ENCODE measurements around the gene EHMT1.

EHMT1 gene

DNA sequence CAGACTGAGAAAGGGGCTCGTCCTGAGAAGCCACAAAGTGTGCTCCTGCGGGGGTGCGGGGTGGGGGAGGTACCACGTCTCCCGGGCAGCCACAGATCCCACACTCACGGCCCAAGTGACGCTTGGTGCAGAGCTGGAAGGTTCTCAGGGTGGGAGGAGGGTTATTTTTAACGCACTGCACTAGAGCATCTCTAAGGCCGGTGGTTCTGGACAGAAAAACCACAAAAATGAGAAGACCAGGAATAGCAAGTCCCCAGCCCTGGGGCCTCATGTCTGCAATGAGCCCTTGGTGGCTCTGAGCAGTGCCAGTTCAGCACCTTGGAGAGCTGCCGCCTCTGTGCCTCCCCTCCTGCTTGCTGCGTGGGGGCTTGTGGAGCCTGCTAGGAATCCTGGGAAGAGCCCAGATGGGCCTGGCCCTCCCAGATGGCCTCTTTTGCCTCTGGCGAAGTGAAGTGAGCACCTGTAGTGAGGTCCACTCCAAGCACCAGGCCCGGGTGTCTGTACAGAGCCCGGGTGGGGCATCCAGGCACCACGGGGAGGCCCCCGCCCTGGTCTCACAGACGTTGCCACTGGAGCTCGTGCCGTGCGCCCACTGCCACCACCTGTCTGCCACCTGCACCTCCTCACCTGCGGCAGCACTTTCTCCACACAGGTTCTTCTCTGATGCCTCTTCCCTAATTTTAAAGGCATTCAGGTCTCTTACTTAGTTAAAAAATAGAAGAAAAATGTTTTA lies 209.9 kb downstream of the EHMT1 start:
- CTCF ChIA-PET = no interaction called here
- POLR2A ChIA-PET = no interaction called here
- TF ChIP-seq ELF4 (IDR thresholded peaks at IDR 0.05) (no peak), BHLHE40 (IDR thresholded peaks at IDR 0.05; ENCODE audit: borderline replicate concordance) (no peak), FOXK2 (IDR thresholded peaks at IDR 0.05) (no peak), LEF1 (IDR thresholded peaks at IDR 0.05; ENCODE audit: borderline replicate concordance) (no peak), L3MBTL2 (conservative IDR thresholded peaks at IDR 0.05) (no peak), HDGF (IDR thresholded peaks at IDR 0.05; ENCODE audit: borderline replicate concordance) (no peak), NFRKB (IDR thresholded peaks at IDR 0.05) (no peak), CTBP1 (IDR thresholded peaks at IDR 0.05; ENCODE audit: borderline replicate concordance) (no peak), SUZ12 (IDR thresholded peaks at IDR 0.05) (no peak), ARNT (IDR thresholded peaks at IDR 0.05) (no peak), TARDBP (IDR thresholded peaks at IDR 0.05) (no peak)
- TF ChIP-seq, protein P1, sequence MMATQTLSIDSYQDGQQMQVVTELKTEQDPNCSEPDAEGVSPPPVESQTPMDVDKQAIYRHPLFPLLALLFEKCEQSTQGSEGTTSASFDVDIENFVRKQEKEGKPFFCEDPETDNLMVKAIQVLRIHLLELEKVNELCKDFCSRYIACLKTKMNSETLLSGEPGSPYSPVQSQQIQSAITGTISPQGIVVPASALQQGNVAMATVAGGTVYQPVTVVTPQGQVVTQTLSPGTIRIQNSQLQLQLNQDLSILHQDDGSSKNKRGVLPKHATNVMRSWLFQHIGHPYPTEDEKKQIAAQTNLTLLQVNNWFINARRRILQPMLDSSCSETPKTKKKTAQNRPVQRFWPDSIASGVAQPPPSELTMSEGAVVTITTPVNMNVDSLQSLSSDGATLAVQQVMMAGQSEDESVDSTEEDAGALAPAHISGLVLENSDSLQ (IDR thresholded peaks at IDR 0.05) = no peak
- peak; percentile 43 for DNase-seq (ENCODE audit: extremely low spot score)

DNA sequence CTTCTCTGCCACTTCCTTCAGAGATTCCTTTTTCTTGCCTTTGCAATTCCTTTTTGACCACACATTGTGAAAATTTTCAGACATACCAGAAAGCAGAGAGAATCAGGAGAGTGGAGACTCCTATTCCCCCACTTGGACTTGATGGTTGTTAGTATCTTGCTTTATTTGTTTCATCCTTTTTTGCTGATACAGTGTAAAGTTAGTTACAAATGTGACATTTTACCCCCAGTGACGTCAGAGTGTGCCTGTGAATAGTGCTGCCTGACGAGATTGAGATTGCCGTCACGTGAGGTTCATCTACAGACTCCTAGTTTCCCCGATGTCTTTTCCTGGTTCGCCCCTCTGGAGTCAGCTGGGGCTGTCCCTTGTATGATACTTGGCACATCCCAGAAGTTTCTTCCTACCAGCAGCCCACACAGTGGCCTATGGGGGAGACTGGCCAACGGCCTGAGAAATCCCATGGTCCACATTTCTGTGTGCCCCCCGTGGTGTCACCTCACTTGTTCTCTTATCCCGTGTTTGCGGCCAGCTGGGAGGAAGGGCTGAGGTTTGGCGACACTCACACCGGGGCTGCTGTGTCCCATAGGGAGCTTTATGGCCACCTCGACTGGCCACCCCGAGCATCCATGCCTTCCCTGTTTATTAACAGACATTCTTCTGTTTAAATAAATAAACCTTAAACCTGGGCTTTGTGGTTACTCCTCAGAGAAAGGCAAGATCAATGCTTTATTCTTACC lies 210.6 kb downstream of the EHMT1 start:
- CTCF ChIA-PET = no interaction called here
- no peak for TF ChIP-seq HDGF (IDR thresholded peaks at IDR 0.05; ENCODE audit: borderline replicate concordance)
- no peak for TF ChIP-seq FOXM1 (IDR thresholded peaks at IDR 0.05; ENCODE audit: borderline replicate concordance)
- no peak for TF ChIP-seq LEF1 (IDR thresholded peaks at IDR 0.05; ENCODE audit: borderline replicate concordance)
- no peak for TF ChIP-seq ARNT (IDR thresholded peaks at IDR 0.05)
- no peak for TF ChIP-seq SP1 (IDR thresholded peaks at IDR 0.05)
- TF ChIP-seq FOXK2 (IDR thresholded peaks at IDR 0.05) = no peak
- TF ChIP-seq NFRKB (IDR thresholded peaks at IDR 0.05) = no peak
- POLR2A ChIA-PET = no interaction called here

GRCh38 chr9:137832191-137832700 lies 213.4 kb downstream of the EHMT1 start:
- CTCF ChIA-PET = no interaction called here
- POLR2A ChIA-PET = no interaction called here
- no peak for DNase-seq (ENCODE audit: extremely low spot score)
- TF ChIP-seq ARNT (IDR thresholded peaks at IDR 0.05) (no peak), SUZ12 (IDR thresholded peaks at IDR 0.05) (no peak), BHLHE40 (IDR thresholded peaks at IDR 0.05; ENCODE audit: borderline replicate concordance) (no peak), ELF4 (IDR thresholded peaks at IDR 0.05) (no peak), CTBP1 (IDR thresholded peaks at IDR 0.05; ENCODE audit: borderline replicate concordance) (no peak), FOXM1 (IDR thresholded peaks at IDR 0.05; ENCODE audit: borderline replicate concordance) (no peak), SP1 (IDR thresholded peaks at IDR 0.05) (no peak)

More for the DNA sequence above, 210.6 kb downstream of the EHMT1 start:
- no peak for DNase-seq (ENCODE audit: extremely low spot score)

DNA sequence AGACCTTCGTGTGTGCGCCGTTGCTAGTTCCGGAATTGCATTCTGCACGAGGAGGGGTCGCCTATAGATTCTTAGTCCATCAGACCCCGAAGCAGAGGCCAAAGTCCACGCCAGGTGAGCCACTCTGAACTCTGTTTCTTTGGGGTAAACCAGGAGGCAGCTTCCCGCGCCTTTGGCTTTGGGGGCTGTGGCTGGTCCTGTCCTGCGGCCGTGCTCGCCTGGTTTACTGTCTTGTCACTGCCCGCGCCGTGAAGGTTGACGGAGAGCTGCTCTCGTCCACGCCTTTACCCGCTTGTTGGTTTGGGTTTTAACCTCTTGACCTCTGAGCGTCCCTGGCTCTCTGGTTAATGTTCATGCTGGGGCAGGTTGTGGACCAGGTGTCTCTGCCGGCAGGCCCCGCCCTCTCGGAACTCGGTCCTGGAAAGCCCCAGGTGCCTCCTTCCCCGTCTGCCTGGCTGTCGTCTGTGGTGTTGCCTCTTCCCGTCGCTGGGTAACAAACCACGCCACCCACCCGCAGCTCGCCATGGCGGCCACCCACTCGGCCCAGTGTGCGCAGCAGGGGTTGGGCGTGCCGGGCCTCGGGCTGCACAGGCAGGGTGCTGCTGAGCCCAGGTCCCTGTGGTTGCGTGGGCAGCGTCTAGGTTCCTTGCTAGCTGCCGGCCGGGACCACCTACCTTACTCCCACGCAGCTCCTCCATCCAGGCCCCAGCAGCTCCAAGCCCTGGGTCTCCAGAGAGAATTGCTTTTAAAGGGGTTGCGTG lies 214.2 kb downstream of the EHMT1 start:
- TF ChIP-seq TARDBP (IDR thresholded peaks at IDR 0.05) (no peak), ZNF384 (IDR thresholded peaks at IDR 0.05) (no peak), HDGF (IDR thresholded peaks at IDR 0.05; ENCODE audit: borderline replicate concordance) (no peak), FOXK2 (IDR thresholded peaks at IDR 0.05) (no peak), FOXM1 (IDR thresholded peaks at IDR 0.05; ENCODE audit: borderline replicate concordance) (no peak), BHLHE40 (IDR thresholded peaks at IDR 0.05; ENCODE audit: borderline replicate concordance) (no peak), SP1 (IDR thresholded peaks at IDR 0.05) (no peak)
- TF ChIP-seq, protein P1 (IDR thresholded peaks at IDR 0.05) = no peak
- CTCF ChIA-PET = no interaction called here
- POLR2A ChIA-PET = no interaction called here
- DNase-seq (ENCODE audit: extremely low spot score) = no peak

GRCh38 chr9:137833721-137834613 lies 215.2 kb downstream of the EHMT1 start:
- no peak for DNase-seq (ENCODE audit: extremely low spot score)
- TF ChIP-seq, protein P1 (IDR thresholded peaks at IDR 0.05) = no peak
- TF ChIP-seq L3MBTL2 (conservative IDR thresholded peaks at IDR 0.05) (no peak), TARDBP (IDR thresholded peaks at IDR 0.05) (no peak), NFRKB (IDR thresholded peaks at IDR 0.05) (no peak), ARNT (IDR thresholded peaks at IDR 0.05) (no peak), HDGF (IDR thresholded peaks at IDR 0.05; ENCODE audit: borderline replicate concordance) (no peak), BHLHE40 (IDR thresholded peaks at IDR 0.05; ENCODE audit: borderline replicate concordance) (no peak), FOXM1 (IDR thresholded peaks at IDR 0.05; ENCODE audit: borderline replicate concordance) (no peak), FOXA1 (IDR thresholded peaks at IDR 0.05) (no peak), SP1 (IDR thresholded peaks at IDR 0.05) (no peak), SUZ12 (IDR thresholded peaks at IDR 0.05) (no peak)
- ChIA-PET POLR2A (no interaction called here), CTCF (no interaction called here)

Measured in HEK293T (cell line).